ENCODE results near the gene MYO1G.
"Not testable (repeated sequence)": the region's sequence is repeated elsewhere in the genome, so short reads cannot be mapped to it uniquely, and the experiment has no call there.

MYO1G gene

GRCh38 chr7:44965441-44965903 lies 13.3 kb downstream of the MYO1G start:
- no peak for DNase-seq

DNA sequence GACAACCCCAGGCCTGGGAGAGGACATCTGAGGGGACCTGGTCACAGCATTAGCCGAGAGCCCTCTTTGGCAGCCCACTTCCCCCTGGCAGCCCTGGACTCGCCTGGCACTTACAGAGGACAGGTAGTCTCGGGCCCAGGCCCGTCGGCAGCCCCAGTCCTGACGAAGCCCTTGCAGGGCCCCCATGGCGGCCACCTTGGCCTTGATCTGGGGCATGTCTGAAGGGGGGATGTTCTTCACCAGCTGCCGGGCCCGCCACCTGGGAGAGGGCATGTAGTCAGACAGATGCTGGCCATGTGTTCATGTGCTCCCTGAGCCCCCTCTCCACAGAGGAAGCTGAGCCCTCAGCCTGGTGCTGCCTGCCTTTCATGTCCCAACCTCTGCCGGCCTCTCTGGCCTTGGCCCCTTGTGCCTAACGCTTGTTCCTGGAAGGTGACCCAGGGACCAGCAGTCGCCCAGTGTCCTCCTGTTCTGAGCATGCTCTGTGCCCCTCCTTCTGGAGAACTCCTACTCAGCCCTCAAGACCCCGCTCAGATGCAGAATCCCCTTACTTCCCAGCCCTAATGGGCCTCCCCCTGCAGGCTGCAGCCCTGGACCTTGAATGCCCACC lies 13.9 kb downstream of the MYO1G start:
- no peak for DNase-seq

DNA sequence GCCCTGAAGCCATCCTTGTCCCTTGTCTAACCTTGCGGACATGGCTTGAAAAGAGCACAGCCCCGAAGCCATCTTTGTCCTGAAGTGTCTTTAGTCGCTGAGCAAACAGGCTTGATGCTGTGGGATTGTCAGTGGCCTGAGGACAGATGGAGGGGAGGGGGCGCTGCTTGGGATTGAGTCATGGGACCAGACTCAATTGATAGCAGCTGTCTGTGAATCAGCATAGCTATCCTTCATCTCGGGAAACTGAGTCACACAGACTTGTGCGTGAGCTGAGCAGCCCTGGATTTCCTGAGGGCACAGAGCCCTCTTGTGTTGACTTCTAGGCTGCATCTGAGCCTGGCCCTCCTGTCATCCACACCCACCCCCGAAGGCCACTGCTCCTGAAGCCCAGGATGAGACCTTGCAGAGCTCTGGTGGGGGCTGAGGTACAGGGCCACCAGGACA lies 14.4 kb downstream of the MYO1G start:
- DNase-seq, result no peak

GRCh38 chr7:44963364-44964290 lies 15.2 kb downstream of the MYO1G start:
- no peak for DNase-seq

DNA sequence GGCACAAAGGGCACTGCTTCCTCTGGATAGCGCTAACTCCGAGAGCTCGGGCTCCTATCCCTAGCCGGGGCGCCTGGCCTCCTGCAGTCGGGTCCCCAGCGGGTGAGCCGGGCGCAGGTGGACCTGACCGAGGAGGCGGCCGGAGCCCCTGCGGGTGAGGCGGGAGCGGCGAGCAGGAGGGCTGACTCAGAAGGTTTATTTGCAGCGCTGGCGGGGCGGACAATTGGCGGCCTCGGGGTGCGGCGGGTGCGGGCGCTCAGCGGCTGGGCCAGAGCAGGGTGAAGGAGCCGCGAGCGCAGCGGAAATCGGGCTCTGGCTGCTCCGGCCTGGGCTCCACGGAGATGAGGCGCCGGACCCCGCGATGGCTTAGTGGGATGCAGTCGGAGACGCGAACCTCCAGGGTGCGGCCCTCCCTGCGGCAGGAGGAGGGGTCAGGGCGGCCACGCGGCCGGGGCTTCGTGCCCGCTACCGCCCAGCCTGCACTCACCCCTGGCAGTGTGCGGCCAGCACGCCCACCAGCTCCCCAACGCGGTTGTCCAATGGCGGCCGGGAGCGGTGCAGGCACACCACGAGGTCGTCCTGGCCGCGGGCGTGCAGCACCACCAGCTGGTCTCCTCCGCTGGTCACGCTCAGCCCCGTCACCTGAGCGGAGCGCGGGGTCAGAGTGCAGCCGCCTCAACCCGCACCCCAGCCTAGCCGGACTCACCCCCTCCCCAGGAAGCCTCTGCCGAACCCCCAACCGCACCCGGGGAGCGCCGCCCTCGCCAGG lies 16.1 kb downstream of the MYO1G start:
- no peak for DNase-seq

DNA sequence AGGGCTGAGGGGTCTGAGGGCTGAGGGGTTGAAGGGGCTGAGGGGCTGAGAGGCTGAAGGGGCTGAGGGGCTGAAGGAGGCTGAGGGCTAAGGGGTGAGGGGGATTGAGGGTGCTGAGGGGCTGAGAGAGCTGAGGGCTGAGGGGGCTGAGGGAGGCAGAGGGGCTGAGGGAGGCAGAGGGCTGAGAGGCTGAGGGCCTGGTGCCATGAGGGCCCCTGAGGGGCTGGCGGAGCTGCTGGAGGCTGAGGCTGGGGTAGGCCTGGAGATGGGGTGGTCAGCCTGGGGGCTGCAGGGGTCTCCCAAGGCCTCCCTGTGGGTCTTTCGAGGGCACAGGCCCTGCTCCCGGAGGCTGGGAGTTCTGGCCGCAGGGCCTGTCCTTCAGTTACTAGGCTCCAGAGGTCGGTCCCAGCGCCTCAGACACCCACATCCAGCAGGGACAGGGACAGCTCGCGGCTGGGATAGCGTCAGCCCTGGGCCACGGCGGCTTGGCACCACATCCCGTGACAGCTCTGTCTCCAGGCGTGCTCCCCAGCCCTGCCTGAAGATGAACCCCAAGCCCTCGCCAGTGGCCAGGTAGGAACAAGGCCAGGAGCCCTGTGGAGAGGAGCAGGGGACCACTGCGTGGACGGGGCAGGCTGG lies 16.9 kb downstream of the MYO1G start:
- no peak for DNase-seq

- DNase-seq, result no peak
Measured at GRCh38 chr7:44960011-44960580, 18.7 kb downstream of the MYO1G start.

GRCh38 chr7:44959433-44959951 lies 19.3 kb downstream of the MYO1G start:
- peak; percentile 59 for DNase-seq

- DNase-seq, result no peak
Measured at GRCh38 chr7:44958645-44959344, 20.0 kb downstream of the MYO1G start.

GRCh38 chr7:44956157-44956766 lies 22.6 kb downstream of the MYO1G start:
- no peak for DNase-seq

DNA sequence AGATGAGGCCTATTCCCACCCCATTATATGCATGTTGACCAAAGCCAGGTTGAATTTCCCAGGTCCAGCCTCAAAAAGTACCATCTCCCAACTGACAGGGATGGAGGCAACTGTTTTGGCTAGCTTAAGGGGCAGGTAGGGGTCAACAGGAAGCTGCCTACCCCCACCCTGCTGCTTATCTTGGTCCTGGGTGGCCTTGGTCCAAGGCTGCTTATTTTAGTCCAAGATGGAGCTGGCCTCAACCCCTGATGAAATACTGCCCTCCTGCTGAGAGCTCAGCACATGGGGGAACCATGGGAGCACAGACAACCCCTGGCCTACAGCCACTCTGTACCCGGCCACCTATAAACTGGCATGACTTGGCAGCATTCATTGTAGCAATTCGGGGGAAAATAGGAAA lies 23.1 kb downstream of the MYO1G start:
- no peak for DNase-seq

GRCh38 chr7:44953156-44953555 lies 25.7 kb downstream of the MYO1G start:
- DNase-seq, result no peak

DNA sequence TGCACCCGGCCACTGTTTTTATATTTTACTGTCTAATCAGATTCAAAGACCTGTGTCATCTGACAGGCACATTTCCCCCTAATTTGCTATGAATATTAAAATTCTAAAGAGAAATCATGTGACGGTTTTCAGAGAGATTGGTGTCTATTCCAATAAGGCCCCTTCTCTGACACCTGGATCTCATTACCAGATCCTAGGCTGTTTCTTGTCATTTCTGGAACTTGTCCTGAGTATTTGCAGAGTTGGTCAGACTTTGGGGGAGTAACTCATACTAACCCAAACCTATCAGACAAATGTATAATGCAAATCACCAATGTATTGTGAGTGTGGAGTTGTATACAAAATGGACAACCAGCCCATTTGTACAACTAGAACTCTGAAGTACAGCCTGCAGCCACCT lies 29.5 kb downstream of the MYO1G start:
- no peak for DNase-seq

DNA sequence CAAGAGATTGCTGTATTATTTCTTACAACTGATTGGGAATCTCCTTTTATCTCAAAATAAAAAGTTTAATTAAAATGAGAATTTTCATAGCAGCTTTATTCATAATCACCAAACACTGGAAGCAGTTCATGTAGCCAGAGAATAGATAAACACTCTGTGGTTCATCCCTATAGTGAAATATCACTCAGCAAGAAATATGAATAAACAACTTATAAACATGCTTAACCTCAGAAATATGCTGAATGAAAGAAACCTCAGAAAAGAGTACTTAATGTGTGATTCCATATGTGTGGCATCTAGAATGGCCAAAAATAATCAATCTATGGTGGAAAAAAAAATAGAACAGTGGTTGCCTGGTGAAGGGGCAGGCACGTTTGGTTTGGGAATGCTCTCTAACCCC lies 33.3 kb downstream of the MYO1G start:
- no peak for DNase-seq

GRCh38 chr7:44944821-44945220 lies 34.0 kb downstream of the MYO1G start:
- DNase-seq, result no peak

DNA sequence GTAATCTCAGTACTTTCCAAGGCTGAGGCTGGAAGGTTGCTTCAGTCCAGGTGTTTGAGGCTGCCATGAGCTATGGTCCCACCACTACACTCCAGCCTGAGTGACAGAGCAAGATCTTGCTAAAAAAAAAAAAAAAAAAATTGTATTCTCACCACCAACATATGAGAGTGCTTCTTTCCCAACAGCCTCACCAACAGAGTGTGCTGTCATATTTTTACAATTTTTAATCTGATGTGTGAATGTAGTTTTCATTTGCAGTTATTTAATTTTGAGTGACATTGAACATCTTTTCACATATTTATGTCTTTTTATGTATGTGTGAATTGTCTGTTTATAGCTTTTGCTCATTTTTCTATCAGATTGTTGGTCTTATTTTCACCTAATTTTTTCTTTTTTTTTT lies 35.2 kb downstream of the MYO1G start:
- no peak for DNase-seq

DNA sequence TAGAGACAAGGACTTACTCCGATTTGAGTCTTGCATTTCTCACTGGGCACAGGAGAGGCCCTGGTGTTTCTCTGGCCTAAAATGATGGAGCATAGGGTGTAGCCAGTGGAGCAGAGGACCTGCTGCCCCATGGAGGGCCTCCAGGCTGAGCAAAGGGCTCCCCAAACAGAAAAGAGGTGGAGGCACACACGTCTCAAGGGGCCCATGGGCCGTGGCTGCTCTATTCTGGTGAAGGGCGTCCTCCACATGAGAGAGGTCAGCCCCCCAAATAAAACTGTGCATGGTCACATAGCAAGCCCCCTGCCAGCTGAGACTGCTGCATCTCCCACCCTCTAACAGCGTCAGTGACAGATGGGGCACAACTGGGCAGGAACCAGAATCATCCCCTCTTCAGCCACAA lies 41.4 kb downstream of the MYO1G start:
- DNase-seq, result no peak

- no peak for DNase-seq
Measured at GRCh38 chr7:44936322-44936721, 42.5 kb downstream of the MYO1G start.

DNA sequence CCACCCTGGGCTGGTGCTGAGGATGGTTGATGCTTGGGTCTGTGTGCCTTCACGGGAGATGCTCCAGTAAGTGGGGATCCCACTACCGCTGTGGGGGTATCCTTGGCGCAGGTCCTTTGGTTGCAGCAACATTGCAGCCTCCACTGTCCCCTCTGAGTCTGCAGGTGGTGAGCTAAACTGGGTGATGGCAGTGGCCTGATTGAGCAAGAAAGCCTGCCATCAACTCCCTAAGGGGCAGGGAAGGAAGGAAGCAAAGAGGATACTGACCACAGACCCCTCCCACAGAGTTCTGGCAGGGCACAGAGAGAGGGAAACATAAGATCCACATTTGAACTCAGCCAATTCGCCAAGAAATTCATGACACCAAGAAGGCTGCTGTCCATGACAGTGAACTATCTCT lies 43.2 kb downstream of the MYO1G start:
- DNase-seq, result no peak

DNA sequence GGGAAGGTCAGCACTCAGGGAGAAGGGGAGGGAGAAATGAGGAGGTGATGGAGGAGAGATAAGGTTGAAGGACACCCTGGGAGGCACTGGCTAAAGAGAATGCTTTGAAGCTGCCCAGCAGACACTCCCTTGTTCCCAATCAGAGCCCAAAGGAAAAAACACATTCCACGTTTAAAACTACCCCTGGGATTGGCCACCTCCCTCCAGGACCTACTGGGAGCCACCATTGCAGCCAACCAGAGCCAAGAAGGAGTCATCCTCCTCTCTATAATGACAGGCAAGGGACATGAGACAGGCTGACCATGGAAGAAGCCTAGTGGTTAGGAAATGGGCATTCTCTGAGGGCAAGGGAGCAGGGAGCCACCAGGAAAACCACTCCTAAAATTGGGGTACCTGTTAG lies 43.8 kb downstream of the MYO1G start:
- no peak for DNase-seq

DNA sequence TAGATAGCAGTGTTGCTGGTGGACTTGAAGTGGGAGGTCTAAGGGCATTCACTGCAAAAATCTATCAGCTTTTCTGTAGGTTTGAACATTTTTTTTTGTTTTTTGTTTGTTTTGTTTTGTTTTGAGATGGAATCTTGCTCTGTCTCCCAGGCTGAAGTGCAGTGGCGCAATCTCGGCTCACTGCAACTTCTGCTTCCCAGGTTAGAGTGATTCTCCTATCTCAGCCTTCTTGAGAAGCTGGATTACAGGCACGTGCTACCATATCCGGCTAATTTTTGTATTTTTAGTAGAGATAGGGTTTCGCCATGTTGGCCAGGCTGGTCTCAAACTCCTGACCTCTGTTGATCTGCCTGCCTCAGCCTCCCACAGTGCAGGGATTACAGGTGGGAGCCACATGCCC lies 44.3 kb downstream of the MYO1G start:
- not testable (repeated sequence) for DNase-seq
